Activated CD4-positive, alpha-beta T cell treated with anti-CD3 and anti-CD28 coated beads, Interleukin-2, amount 50 U/mL, for 4 hours (primary cell): ENCODE results near the gene FANK1.
"Not testable (repeated sequence)": the region's sequence is repeated elsewhere in the genome, so short reads cannot be mapped to it uniquely, and the experiment has no call there.

Experiments used
- DNase-seq, 2 experiments: peaks; one replicate each; pipeline ENCODE4 v3.0.0-alpha.2; 2020

Gene FANK1

DNA sequence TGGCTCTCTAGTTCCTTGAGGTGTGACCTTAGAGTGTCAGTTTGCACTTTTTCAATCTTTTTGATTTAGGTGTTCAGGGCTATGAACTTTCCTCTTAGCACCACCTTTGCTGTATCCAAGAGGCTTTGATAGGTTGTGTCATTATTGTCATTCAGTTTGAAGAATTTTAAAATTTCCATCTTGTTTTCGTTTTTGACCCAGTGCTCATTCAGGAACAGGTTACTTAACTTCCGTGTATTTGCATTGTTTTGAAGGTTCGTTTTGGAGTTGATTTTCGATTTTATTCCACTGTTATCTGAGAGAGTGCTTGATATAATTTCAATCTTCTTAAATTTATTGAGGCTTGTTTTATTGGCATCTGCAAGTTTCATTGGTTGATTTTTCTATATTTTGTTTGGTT lies 37.3 kb downstream of the FANK1 start:
- no peak for DNase-seq

DNA sequence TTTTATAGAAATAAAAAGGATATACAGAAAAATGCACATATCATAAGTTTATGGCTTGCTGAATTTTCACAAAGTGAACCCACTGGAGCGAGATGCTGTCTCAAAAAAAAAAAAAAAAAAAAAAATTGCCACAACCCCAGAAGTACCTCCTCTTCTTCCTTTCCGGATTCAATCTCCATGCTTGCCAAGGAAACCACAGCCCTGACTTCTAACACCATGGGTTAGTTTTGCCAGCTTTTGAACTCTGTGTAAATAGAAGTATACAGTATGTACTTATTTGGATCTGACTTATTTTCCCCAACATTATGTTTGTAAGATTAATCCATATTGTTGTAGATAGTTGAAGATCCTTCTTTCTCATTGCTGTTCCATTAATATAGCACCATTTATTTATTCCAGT lies 40.0 kb downstream of the FANK1 start:
- DNase-seq, result no peak

GRCh38 chr10:125940515-125940914 lies 44.2 kb downstream of the FANK1 start:
- no peak for DNase-seq

- DNase-seq, result no peak
Measured at GRCh38 chr10:125951290-125951689, 54.9 kb downstream of the FANK1 start.

- no peak for DNase-seq
Measured at GRCh38 chr10:125953778-125954385, 57.5 kb downstream of the FANK1 start.

DNA sequence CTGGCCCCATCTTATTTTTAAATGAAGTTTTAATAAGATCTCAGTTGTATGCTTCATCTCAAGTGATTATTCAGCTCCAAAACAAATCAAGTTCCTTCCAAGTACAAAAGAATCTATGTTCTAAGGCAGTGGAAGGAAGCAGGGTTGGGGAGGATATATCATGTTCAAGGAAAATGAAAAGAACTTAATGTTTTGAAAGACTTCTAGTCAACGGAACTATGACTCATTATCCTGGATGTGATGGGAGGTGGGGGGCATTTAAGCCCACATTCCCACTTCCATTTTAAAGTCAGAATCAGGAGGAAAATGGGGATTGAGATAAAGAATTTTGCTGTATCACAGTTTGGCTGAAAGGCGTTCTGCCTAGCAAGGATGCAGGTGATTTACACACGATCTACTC lies 59.4 kb downstream of the FANK1 start:
- no peak for DNase-seq

- no peak for DNase-seq
Measured at GRCh38 chr10:125961743-125962142, 65.4 kb downstream of the FANK1 start.

GRCh38 chr10:125962200-125962599 lies 65.8 kb downstream of the FANK1 start:
- DNase-seq, result no peak

DNA sequence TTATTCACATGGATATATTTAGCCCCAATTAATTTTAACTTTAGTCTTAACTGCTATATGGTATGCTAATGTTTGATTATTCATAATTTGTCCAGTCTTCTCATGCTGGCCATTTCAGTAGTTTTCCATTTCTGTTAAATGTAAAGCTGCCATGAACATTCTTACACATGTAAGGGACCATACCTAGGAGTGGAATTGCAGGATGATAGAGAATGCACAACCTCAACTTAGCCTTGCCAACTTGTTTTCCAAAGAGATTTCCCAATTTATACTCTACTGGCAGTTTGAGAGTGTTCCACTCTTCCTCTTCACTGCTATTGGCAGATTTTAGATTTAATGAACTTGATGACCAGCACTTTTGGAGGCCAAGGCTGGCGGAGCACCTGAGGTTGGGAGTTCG lies 68.2 kb downstream of the FANK1 start:
- no peak for DNase-seq

GRCh38 chr10:125967533-125967932 lies 71.2 kb downstream of the FANK1 start:
- no peak for DNase-seq

DNA sequence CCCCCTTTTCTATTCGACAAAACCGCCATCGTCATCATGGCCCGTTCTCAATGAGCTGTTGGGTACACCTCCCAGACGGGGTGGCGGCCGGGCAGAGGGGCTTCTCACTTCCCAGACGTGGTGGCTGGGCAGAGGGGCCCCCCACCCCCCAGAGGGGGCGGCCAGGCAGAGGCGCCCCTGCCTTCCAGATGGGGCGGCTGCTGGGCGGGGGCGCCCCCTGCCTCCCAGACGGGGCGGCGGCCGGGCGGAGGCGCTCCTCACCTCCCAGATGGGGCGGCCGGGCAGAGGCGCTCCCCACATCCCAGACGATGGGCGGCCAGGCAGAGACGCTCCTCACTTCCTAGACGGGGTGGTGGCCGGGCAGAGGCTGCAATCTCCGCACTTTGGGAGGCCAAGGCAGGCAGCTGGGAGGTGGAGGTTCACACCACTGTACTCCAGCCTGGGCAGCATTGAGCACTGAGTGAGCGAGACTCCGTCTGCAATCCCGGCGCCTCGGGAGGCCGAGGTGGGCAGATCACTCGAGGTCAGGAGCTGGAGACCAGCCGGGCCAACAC lies 73.8 kb downstream of the FANK1 start:
- not testable (repeated sequence) for DNase-seq

DNA sequence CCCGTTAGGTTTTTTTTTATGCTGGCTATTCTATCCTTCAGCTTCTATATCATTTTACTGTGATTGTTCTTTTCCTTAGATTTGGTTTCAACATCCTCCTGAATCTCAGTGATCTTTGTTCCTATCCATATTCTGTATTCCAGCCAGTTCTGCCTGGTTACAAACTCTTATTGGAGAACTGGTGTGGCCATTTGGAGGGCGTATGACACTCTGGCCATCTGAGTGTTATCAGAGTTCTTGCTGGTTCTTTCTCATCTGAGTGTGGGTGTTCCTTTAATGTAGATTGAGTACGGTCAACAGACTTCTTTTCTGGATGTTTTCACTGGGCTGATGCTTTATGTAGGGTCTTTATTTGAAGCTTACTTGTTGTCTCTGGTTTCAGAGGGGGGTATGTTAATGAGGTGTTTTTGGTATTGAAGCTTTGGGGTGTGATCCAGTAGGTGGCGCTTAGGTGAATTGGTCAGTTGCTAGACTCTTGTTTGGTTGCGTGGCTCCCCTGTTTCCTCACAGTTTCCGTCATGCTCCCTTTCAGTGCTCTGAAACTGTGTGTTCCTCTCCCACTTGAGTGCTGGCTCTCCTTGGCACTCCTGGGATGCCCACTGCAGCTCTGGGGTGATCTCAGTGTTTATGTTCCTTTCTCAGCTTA lies 80.7 kb downstream of the FANK1 start:
- no peak for DNase-seq

DNA sequence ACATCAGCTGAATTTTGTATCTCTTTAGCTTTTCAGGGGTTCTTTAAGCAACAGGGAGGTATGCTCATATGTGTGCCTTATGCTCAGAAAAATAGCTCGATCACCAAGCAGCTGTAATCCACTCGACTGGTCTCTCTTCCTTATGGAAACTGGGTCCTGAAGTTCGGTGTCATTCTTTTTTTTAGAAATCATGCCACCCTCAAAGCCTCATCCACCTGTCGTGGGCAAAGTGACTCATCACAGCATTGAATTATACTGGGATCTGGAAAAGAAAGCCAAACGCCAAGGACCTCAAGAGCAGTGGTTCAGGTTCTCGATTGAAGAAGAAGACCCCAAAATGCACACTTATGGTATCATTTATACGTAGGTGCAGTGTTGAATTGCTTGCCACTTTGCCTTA lies 83.6 kb downstream of the FANK1 start:
- DNase-seq, result no peak

DNA sequence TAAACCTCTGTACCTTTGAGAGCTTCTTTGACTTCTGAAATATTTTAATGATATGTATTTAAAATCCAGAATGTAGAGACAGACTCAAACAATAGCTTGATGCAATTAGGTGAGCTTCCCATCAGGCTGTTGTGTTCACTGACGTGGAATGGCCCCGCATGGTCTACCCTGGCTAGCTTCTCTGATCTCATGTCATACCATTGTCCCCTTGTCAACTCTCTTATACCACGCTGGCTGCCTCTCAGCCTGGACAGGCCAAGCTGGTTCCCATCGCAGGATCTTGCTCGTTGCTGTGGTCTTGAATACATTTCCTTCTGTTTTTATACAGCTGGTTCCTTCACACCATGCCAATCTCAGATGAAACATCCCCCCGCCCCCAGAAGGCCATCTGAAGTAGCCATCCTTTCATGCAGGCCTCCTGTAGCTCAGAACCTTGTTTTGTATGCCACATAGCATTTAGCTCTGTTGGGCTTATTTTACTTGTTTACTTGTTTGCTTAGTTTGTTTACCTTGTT lies 84.2 kb downstream of the FANK1 start:
- no peak for DNase-seq

DNA sequence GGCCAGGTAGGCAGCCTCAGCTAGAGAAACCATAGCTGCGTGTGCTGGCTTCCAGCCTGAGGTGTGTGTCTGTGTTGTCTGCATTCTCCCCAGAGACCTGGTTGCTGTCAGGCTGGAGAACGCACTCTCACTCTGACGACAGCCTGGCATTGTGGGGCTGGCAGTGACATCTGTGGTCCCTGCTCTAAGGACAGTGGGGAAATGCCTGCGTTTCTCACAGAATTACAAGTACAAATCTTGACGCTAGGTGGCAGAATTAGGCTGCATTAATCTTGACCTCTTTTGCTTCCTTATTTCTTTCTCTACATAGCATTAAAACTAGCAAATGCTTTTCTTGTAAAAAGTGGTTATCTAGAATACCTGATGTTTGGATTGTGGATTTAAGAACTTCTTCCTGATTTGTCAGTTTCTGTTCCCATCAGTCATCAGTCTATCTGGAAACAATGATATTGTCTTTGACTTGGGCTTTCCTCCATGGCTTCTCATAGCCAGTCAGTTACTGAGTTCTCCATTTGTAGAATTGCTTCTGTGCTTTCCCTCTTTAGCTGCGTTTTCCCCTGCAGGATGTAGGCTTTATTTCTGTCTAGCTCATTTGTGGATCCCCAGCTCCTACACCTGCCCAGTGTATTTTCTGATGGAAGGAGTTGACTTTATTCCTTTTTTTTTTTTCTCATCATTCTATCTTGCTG lies 86.0 kb downstream of the FANK1 start:
- DNase-seq, result no peak

DNA sequence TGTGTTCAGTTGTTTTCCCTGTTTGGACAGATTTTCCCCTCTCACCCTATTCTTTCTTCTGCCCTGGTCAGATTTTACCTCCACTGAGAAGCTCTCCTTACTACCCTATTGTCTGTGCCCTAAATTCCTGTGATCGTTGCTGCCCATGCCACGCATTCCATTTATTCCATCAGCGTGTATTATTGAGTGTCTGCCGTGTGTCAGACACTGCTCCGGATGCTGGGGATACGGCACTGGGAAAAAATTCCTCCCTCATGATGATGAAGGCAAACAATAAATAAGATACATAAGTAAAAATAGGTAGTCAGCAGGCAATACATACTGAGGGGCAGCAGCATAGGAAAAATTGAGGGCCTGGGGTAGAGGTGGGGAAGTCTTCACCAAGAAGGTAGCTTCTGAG lies 86.8 kb downstream of the FANK1 start:
- DNase-seq, result no peak

DNA sequence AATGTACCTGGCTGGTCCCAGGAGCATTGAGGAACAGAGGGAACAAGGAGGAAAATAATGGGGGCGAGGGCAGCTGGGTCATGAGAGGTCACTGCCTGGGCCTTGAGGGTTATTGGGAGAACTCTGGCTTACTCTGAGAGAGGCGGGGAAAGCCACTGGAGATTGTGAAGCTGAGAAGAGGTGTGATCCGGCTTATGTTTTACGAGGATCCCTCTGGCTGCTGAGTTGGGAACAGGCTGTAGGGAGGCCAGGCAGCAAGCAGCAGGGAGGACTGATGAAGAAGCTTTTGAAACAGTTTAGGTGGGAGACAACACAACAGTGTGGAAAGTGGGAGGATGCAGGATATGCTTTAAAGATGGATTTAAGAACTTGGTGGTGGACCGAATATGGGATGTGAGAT lies 87.3 kb downstream of the FANK1 start:
- no peak for DNase-seq

DNA sequence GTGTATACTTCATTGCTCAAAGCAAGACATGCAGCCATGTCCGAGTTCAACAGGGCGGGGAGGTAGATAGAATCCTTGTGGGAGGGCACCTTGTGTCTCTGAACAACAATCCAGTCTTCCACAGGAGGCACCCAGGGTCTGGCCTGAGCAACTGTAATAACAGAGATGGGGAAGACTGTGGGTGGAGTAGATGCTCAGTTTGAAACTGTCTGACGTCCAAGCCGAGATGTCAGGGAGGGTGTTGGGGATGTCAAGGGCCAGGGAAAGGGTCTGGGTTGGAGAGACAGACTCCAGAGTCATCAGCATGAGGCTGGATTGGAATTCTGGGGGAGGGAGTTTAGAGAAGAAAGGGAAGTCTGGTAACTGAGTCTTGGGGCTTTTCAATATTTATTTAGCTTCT lies 88.0 kb downstream of the FANK1 start:
- DNase-seq, result no peak

DNA sequence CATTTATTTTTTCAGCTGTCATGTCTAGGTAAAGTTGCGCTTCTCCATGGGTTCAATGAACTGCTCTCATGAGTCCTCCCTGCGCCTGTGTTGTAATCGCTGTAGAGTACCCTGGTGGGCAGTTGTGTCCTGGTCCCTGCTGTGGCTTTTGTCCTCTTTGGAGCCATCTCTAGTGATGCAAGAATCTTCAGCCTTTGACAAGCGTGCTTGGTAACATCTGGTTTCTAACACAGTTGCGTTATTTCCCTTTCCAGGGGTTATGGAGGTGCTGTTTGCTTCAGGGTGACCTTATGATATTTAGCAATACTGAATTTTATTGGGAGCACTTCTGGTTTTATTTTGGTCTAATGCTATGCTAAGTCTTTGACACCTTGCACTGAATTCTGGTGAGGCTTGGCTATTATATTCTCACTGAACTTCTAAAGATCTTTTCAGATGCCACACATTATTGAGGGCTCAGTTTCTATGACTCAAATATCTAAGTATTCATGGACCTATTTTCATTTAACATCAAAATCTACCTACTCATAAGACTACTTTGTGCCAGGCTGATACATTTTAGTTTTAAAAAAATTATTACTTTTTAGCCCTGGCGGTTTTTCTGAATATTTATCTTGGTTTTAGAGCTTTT lies 88.6 kb downstream of the FANK1 start:
- DNase-seq, result no peak

DNA sequence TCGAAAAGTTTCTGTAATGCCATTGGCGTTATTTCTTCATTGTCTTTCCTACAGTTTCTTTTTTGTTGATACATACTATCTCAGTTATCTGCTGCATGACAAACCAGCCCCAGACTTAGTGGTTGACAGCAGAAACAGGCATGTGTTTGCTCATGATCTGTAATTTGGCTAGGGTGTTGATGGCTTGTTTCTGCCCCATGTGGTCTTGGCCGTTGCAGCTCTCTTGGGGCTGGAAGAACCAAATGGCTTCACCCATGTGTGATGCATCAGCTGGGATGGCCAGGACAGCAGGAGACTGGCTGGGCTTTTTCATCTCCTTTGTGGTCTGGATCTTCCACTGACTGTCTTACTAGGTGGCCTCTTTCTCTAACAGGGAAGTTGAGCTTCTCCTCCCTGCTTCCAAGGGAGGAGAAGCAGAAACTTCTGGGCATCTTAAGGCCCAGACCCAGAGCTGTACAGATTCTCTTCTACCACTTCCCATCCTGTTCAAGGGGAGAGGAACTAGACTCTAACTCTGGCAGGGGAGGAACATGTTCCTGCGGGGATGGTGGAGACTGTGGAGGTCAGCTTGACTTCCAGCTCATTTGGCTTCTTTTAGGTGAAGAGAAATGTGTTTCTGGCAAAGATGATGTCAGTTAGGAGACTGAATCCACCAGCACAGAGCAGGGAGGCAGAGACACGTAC lies 89.3 kb downstream of the FANK1 start:
- no peak for DNase-seq

- no peak for DNase-seq
Measured at GRCh38 chr10:125989791-125990190, 93.4 kb downstream of the FANK1 start.

GRCh38 chr10:125990974-125991373 lies 94.6 kb downstream of the FANK1 start:
- DNase-seq, result no peak

DNA sequence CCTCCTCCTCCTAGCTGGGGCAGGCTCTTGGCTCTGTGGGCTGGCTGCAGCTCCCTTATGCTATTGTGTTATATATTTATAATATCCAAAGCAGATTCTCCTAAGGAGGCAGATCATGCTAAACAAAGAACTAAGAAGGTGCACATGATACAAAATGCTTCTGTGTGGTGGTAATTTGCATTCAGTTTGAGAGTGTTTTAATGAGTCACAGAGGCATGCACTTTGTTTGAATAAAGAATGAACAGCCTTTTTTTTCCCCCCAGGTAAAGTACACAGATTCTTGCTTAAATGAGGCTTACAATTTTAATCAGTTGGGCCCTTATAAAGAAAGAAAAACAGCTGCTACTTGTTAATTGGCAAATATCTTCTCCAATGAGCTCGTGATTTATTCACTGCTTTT lies 95.0 kb downstream of the FANK1 start:
- no peak for DNase-seq
